Rectal smooth muscle tissue (tissue), 1 donor: Measurements from ENCODE around the gene APBB2.

Source experiments
- H3K27ac ChIP-seq: one replicate; pipeline ENCODE4 v1.7.0; 2013; ENCODE audit warnings: low read depth, low read length, inconsistent platforms
- H3K27me3 ChIP-seq: one replicate; pipeline ENCODE4 v1.7.0; 2013; ENCODE audit warnings: low read length; ENCODE audit not compliant: control insufficient read depth, insufficient read depth
- H3K36me3 ChIP-seq: one replicate; pipeline ENCODE4 v1.7.0; 2013; ENCODE audit warnings: low read length; ENCODE audit not compliant: control insufficient read depth, insufficient read depth
- H3K4me1 ChIP-seq: one replicate; pipeline ENCODE4 v1.7.0; 2013; ENCODE audit warnings: low read length; ENCODE audit not compliant: control insufficient read depth, insufficient read depth
- H3K4me3 ChIP-seq: one replicate; pipeline ENCODE4 v1.7.0; 2013; ENCODE audit warnings: low read length
- H3K9ac ChIP-seq: one replicate; pipeline ENCODE4 v1.7.0; 2013; ENCODE audit warnings: low read length

The APBB2 gene

DNA sequence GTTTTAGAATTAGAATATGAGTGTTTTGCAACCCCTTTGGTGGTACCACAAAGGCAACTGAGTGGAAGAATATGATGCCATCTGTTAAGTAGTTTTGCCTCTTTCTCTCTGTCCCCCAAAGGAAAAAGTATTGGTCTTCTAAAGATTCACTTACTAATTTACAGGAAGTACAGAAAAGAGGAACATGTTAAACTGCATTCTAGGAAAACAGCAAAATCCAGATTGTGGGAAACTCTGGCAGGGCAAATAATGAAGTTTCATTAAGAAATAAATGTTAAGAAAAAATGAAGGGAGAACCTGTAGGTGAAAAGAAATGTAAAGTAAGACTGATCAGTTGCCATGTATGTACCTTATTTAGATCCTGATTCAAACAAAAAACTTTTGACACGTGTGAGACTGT, 425.3 kb downstream of the APBB2 start:
- H3K36me3 ChIP-seq, result no peaks in the 10 kb centered on the region
- H3K27me3 ChIP-seq, result no peaks in the 10 kb centered on the region
- H3K4me1 ChIP-seq, result no peaks in the 10 kb centered on the region
- H3K4me3 ChIP-seq, result no peak overlapping the region
- no peak overlapping the region for H3K27ac ChIP-seq
- no peak overlapping the region for H3K9ac ChIP-seq

GRCh38 chr4:40788331-40788730, 426.0 kb downstream of the APBB2 start:
- no peak overlapping the region for H3K4me3 ChIP-seq
- no peaks in the 10 kb centered on the region for H3K4me1 ChIP-seq
- H3K9ac ChIP-seq, result no peak overlapping the region
- no peaks in the 10 kb centered on the region for H3K27me3 ChIP-seq
- no peak overlapping the region for H3K27ac ChIP-seq
- H3K36me3 ChIP-seq, result no peaks in the 10 kb centered on the region

GRCh38 chr4:40785727-40786126, 428.6 kb downstream of the APBB2 start:
- Histone ChIP-seq H3K4me3 (no peak overlapping the region), H3K27me3 (no peaks in the 10 kb centered on the region), H3K36me3 (no peaks in the 10 kb centered on the region), H3K27ac (no peak overlapping the region), H3K4me1 (no peaks in the 10 kb centered on the region), H3K9ac (no peak overlapping the region)

DNA sequence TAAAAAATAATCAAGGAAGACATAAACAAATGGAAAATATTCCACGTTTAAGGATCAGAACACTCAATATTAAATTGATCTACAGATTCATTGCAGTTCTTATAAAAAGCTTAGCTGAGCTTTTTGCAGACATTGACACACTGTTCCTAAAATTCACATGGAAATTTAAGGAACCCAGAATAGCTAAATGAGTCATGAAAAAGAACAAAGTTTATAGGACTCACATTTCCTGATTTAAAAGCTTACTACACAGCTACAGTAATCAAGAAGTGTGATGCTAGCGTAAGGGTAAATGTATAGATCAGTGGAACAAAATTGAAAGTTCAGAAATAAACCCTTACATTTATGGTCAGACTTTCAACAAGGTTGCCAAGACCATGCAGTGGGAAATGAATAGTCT, 431.5 kb downstream of the APBB2 start:
- H3K4me1 ChIP-seq, result no peaks in the 10 kb centered on the region
- no peak overlapping the region for H3K27ac ChIP-seq
- no peak overlapping the region for H3K9ac ChIP-seq
- H3K36me3 ChIP-seq, result no peaks in the 10 kb centered on the region
- H3K4me3 ChIP-seq, result no peak overlapping the region
- H3K27me3 ChIP-seq, result no peaks in the 10 kb centered on the region

DNA sequence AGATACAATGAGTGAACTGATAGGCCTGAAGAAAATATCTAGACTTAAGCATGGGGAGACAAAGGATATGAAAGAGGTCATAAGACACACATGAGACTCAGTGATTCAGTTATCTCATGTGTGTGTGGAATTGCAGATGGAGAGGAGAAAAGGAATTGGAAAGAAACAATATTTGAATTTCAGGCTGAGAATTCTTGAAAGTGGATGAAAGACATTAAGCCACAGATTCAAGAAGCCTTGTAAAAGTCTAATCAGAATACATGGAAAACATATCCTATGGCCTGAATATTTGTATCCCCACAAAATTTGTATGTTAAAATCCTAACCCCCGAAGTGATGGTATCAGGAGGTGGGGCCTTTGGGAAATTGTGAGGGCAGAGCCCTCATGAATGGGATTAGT, 436.3 kb downstream of the APBB2 start:
- no peaks in the 10 kb centered on the region for H3K27me3 ChIP-seq
- H3K36me3 ChIP-seq, result no peaks in the 10 kb centered on the region
- H3K4me3 ChIP-seq, result no peak overlapping the region
- no peak overlapping the region for H3K27ac ChIP-seq
- H3K4me1 ChIP-seq, result no peaks in the 10 kb centered on the region
- no peak overlapping the region for H3K9ac ChIP-seq

DNA sequence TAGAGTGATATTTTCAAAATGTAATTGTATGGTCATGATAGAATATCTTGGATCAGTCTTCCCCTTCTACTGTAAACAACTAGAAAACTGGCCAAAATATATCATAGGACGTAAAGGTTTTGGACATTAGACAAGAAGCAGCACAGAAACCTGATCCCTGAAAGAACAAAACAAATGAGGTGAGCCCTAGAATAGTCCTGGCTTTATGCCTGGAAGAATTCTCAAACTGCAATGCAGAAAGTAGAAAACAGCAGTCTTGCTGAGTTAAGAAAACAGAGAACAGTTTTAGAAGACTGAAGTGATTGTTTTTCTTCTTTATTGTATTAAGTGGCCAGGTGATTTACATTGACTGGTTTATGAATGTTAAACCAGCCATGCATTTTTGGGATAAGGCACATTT, 445.1 kb downstream of the APBB2 start:
- Histone ChIP-seq H3K27ac (no peak overlapping the region), H3K36me3 (no peaks in the 10 kb centered on the region), H3K4me3 (no peak overlapping the region), H3K4me1 (no peaks in the 10 kb centered on the region), H3K9ac (no peak overlapping the region), H3K27me3 (no peaks in the 10 kb centered on the region)

- Histone ChIP-seq H3K27ac (no peak overlapping the region), H3K9ac (no peak overlapping the region), H3K36me3 (no peaks in the 10 kb centered on the region), H3K4me1 (no peaks in the 10 kb centered on the region), H3K4me3 (no peak overlapping the region), H3K27me3 (no peaks in the 10 kb centered on the region)
Measured at GRCh38 chr4:40763228-40763716, 451.1 kb downstream of the APBB2 start.
